Heart left ventricle (tissue), 13 donors: ENCODE measurements around the gene LMAN1L.

Experiments used
- POLR2A ChIP-seq, 2 donors: fragments of 450-650 bp; IDR thresholded peaks; one replicate each; pipeline ENCODE4 v1.6.1; 2017; ENCODE audit warnings: antibody characterized with exemption in 2 of 2, mild to moderate bottlenecking in 2 of 2, moderate library complexity in 2 of 2
- TF ChIP-seq, protein P1 (sequence below), 12 donors: fragments of 200-600 bp; sonication (generic) in 4 of 12; IDR thresholded peaks; one replicate each; pipeline versions ENCODE4 v1.5.0 to v1.8.0; 2018 to 2022; ENCODE audit warnings: antibody characterized with exemption in 12 of 12, mild to moderate bottlenecking in 5 of 12
- donor health status: ischemic (EF 13 %, LVEDD 7.1; RV severe dilation, severe dysfunction).
- donor health status: DM: no; HTN: yes; CAD: no.
- donor health status: DM: no; HTN: no; CAD: no.
- donor health status: ischemic (EF 25% LVEDD 6.9; RV normal size, moderate dysfunction).
- donor health status: ischemic (EF 25% LVEDD 5.7; RV mildly dilated, moderate dysfunction).
- donor health status: ischemic (EF 35%, LVEDD 5.7; RV mildly dilated, moderate dysfunction).
- donor health status: nonischemic (EF 11% LVEDD 7.7; RV severe dilation, severe dysfunction).
- donor health status: DM: yes; HTN: yes; CAD: no.
- donor health status: PGD.
- donor health status: ischemic (EF 29% LVEDD 5.4; RV normal size, mild dysfunction).
- donor health status: nonischemic (EF 23%, LVEDD 6.1; RV moderate dilation, normal function).

GRCh38 chr15:74775894-74776293 is 36.7 kb upstream of the LMAN1L start:
- no peak for TF ChIP-seq POLR2A (IDR thresholded peaks at IDR 0.05)
- TF ChIP-seq, protein P1, sequence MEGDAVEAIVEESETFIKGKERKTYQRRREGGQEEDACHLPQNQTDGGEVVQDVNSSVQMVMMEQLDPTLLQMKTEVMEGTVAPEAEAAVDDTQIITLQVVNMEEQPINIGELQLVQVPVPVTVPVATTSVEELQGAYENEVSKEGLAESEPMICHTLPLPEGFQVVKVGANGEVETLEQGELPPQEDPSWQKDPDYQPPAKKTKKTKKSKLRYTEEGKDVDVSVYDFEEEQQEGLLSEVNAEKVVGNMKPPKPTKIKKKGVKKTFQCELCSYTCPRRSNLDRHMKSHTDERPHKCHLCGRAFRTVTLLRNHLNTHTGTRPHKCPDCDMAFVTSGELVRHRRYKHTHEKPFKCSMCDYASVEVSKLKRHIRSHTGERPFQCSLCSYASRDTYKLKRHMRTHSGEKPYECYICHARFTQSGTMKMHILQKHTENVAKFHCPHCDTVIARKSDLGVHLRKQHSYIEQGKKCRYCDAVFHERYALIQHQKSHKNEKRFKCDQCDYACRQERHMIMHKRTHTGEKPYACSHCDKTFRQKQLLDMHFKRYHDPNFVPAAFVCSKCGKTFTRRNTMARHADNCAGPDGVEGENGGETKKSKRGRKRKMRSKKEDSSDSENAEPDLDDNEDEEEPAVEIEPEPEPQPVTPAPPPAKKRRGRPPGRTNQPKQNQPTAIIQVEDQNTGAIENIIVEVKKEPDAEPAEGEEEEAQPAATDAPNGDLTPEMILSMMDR (IDR thresholded peaks at IDR 0.05): no peak
